MG63 (cell line): Measurements from ENCODE around the gene TMEM14A. TPM values are rescaled to one million over a fixed set of nuclear protein-coding genes. Genes with fewer than 3 reads are reported as not detected.
"Not testable (repeated sequence)": the region's sequence is repeated elsewhere in the genome, so short reads cannot be mapped to it uniquely, and the experiment has no call there.

Experiments used
- DNase-seq: peaks from one replicate; pipeline ENCODE4 v3.0.0-alpha.2; 2020
- H3K27me3 ChIP-seq: fragments of 250-450 bp; sonication (Bioruptor Pico); 2 replicates; pipeline ENCODE4 v1.5.1; 2020; ENCODE audit warnings: mild to moderate bottlenecking, moderate library complexity
- H3K36me3 ChIP-seq: fragments of 250-450 bp; sonication (Bioruptor Pico); 2 replicates; pipeline ENCODE4 v1.5.1; 2020; ENCODE audit warnings: mild to moderate bottlenecking, moderate library complexity
- H3K4me3 ChIP-seq: fragments of 250-450 bp; sonication (Bioruptor Pico); 2 replicates; pipeline ENCODE4 v1.5.1; 2020; ENCODE audit warnings: mild to moderate bottlenecking, moderate library complexity
- H3K9me3 ChIP-seq: fragments of 250-450 bp; sonication (Bioruptor Pico); 2 replicates; pipeline ENCODE4 v1.5.1; 2020; ENCODE audit warnings: mild to moderate bottlenecking, moderate library complexity
- total RNA-seq: library from RNA; depleted of rRNA; stranded (reverse); fragments of >200 nt; shearing (Covaris generic); gene quantifications from 2 replicates; pipeline ENCODE4 v1.2.3, GENCODE V29; 2014; ENCODE audit warnings: low replicate concordance

TMEM14A gene
- total RNA-seq, 1 experiment from 2014 or later, result 279 TPM

- H3K9me3 ChIP-seq, result no peaks in the 10 kb centered on the region
- no peaks in the 10 kb centered on the region for H3K27me3 ChIP-seq
- peak; percentile 61 for DNase-seq
- H3K36me3 ChIP-seq, result peaks cover 24% of the 10 kb centered on the region
- no peak overlapping the region for H3K4me3 ChIP-seq
Observed at GRCh38 chr6:52672412-52673025, 1.6 kb downstream of the TMEM14A start.

DNA sequence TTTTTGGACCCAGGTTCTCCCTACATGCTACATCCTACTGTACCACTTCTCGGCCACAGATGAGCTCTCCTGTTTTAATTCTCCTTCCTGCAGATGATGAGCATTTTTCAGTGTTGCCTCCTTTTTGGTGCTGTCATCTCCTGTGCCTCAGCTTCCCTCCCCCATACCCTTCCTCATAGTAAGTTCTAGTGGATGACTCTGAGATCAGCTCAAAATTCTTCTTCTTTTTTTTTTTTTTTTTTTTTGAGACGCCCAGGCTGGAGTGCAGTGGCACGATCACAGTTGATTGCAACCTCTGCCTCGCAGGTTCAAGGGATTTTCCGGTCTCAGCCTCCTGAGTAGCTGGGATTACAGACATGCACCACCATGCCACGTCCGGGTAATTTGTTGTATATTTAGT, 3.8 kb downstream of the TMEM14A start:
- DNase-seq, result no peak
- Histone ChIP-seq H3K4me3 (no peak overlapping the region), H3K27me3 (no peaks in the 10 kb centered on the region), H3K9me3 (no peaks in the 10 kb centered on the region), H3K36me3 (peaks cover 18% of the 10 kb centered on the region)

- Histone ChIP-seq H3K36me3 (peaks cover 20% of the 10 kb centered on the region), H3K4me3 (no peak overlapping the region), H3K9me3 (no peaks in the 10 kb centered on the region), H3K27me3 (no peaks in the 10 kb centered on the region)
- DNase-seq, result no peak
Observed at GRCh38 chr6:52675372-52675771, 4.5 kb downstream of the TMEM14A start.

- not testable (repeated sequence) for H3K9me3 ChIP-seq, DNase-seq, H3K27me3 ChIP-seq, H3K4me3 ChIP-seq
- peaks cover 24% of the 10 kb centered on the region for H3K36me3 ChIP-seq
Observed at GRCh38 chr6:52676631-52677030, 5.7 kb downstream of the TMEM14A start.

- no peak overlapping the region for H3K4me3 ChIP-seq
- H3K9me3 ChIP-seq, result no peaks in the 10 kb centered on the region
- H3K36me3 ChIP-seq, result peaks cover 51% of the 10 kb centered on the region
- no peak for DNase-seq
- no peaks in the 10 kb centered on the region for H3K27me3 ChIP-seq
Observed at GRCh38 chr6:52681416-52681815, 10.5 kb downstream of the TMEM14A start.

GRCh38 chr6:52686878-52687699, 16.2 kb downstream of the TMEM14A start:
- peaks cover 28% of the 10 kb centered on the region for H3K36me3 ChIP-seq
- H3K27me3 ChIP-seq, result no peaks in the 10 kb centered on the region
- DNase-seq, result no peak
- no peak overlapping the region for H3K4me3 ChIP-seq
- H3K9me3 ChIP-seq, result no peaks in the 10 kb centered on the region

- peaks cover 7% of the 10 kb centered on the region for H3K36me3 ChIP-seq
- H3K9me3 ChIP-seq, result no peaks in the 10 kb centered on the region
- no peak overlapping the region for H3K4me3 ChIP-seq
- no peaks in the 10 kb centered on the region for H3K27me3 ChIP-seq
- DNase-seq, result no peak
Observed at GRCh38 chr6:52689857-52690256, 18.9 kb downstream of the TMEM14A start.

DNA sequence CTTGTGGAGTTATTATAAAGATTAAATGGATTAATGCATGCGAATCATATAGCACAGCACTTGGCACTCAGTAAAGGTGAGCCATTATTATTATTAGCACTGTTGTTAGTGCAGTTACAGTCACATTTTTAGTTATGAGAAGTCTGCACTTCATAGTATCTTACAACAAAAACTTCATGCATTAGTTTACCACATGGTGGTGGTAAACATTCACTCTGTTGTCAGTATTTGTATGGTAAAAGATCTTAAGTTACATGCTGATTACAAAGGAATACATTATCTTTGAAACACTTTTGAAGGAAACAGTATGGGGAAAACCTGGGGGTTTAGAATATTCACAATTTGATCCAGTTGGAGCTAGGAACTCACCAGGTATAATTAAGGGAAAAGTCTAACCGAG, 20.8 kb downstream of the TMEM14A start:
- Histone ChIP-seq H3K4me3 (no peak overlapping the region), H3K36me3 (no peaks in the 10 kb centered on the region), H3K27me3 (0 out of 2 replicates have a peak, but pooled peaks cover 2% of the 10 kb centered on the region), H3K9me3 (no peaks in the 10 kb centered on the region)
- DNase-seq, result no peak

DNA sequence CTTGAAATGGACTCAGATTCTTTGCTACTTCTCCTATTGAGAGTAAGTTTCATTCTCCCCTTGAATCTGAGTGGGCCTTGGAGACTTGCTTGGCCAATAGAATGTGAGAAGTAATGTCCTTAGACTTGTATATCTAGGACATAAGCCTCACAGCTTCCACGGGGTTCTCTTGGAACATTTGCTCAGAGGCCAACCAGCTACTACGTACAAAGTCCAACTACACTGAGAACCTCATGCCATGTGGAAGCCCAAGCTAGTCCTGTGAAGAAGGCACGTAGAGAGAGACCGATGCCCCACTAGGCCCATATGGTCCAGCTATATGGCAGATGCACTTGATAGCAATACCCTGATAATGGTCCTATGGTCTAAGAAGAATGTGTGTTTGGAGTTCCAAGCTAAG, 22.9 kb downstream of the TMEM14A start:
- no peak overlapping the region for H3K4me3 ChIP-seq

DNA sequence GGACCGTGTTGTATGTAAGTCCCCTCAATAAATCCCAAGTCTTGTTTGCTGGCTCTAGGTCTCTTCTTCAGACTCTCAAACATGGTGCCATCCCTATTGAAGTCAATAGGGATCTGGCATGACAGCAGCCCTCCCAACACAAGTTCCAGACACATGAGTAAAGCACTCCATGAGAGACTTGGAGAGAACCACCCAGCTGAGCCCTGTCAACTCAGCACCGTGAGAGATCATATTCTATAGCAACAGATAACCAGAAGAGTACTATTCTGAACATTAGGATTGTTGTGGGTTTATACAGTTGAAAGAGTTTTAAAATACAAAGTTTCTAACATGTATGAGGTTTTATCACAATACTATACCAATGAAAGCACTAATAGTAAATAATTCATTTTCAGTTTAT, 23.5 kb downstream of the TMEM14A start:
- no peaks in the 10 kb centered on the region for H3K36me3 ChIP-seq
- H3K4me3 ChIP-seq, result no peak overlapping the region
- peaks cover 7% of the 10 kb centered on the region; the same call in 1 of the 2 replicates for H3K27me3 ChIP-seq
- no peaks in the 10 kb centered on the region for H3K9me3 ChIP-seq
- DNase-seq, result no peak

More for the DNA sequence above, 22.9 kb downstream of the TMEM14A start:
- no peaks in the 10 kb centered on the region for H3K36me3 ChIP-seq
- peaks cover 7% of the 10 kb centered on the region; the same call in 1 of the 2 replicates for H3K27me3 ChIP-seq
- H3K9me3 ChIP-seq, result no peaks in the 10 kb centered on the region
- DNase-seq, result no peak

DNA sequence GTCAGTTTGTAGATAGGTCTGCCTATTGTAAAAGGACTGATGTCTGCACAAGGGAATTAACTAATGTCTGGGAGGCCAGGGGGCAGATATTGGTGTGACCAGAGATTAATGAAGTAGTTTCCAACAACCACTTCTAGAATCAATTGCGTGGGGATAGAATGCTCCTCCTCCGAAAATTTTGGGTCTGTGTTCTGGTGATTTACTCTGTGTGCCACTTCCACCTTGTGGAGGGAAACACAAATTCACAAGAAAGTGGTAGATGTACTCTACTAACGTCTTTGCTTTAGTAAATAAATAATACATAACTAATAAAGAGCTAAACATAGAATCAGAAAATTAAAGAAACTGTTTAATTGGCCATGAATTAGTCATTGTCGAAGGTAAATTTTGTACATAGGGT, 25.5 kb downstream of the TMEM14A start:
- no peaks in the 10 kb centered on the region for H3K36me3 ChIP-seq

DNA sequence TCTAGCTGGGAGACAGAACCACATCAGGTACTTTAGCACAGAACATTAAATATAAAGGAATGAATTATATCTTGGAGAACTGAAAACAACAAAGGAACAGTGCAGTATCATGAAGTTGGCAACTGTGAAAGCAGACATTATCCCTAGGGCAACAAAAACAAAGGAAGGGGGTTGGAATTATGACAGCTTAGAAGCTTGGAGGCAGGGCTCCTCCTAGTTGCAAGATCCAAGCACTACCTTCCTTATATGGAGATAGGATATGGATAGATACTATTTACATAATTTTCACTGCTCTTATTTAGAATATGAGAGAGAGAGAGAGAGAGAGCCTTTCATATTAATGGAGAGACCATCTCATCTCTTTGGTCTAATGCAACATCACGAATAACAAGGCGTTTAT, 27.0 kb downstream of the TMEM14A start:
- H3K27me3 ChIP-seq, result peaks cover 15% of the 10 kb centered on the region
- H3K4me3 ChIP-seq, result no peak overlapping the region
- no peak for DNase-seq
- H3K9me3 ChIP-seq, result no peaks in the 10 kb centered on the region
- no peaks in the 10 kb centered on the region for H3K36me3 ChIP-seq

More for the DNA sequence above, 25.5 kb downstream of the TMEM14A start:
- DNase-seq, result no peak
- Histone ChIP-seq H3K27me3 (peaks cover 11% of the 10 kb centered on the region), H3K9me3 (no peaks in the 10 kb centered on the region), H3K4me3 (no peak overlapping the region)

DNA sequence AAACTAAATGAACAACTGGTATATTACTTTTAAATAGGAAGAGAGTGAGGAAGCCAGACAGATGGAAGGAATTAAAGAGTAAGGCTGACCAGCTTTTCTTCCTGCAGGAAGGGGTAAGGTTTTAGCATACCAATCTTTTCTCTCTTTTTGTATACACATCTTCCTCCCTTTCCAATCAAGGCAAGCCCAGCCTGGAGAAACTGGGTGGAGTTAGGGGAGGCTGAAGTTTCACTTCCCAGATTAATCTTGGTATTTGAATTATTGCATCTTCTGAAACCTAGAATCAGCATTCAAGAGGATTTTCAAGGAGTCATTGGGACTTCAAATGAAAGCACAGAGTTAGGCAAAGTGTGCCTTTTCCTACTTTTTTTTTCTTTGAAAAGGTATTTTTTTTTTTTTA, 33.1 kb downstream of the TMEM14A start:
- no peak for DNase-seq
- Histone ChIP-seq H3K27me3 (peaks cover 10% of the 10 kb centered on the region), H3K36me3 (no peaks in the 10 kb centered on the region), H3K9me3 (no peaks in the 10 kb centered on the region), H3K4me3 (no peak overlapping the region)

- H3K4me3 ChIP-seq, DNase-seq, H3K36me3 ChIP-seq, H3K9me3 ChIP-seq: not testable (repeated sequence)
- peaks cover 10% of the 10 kb centered on the region for H3K27me3 ChIP-seq
Observed at GRCh38 chr6:52704781-52705502, 34.0 kb downstream of the TMEM14A start.

DNA sequence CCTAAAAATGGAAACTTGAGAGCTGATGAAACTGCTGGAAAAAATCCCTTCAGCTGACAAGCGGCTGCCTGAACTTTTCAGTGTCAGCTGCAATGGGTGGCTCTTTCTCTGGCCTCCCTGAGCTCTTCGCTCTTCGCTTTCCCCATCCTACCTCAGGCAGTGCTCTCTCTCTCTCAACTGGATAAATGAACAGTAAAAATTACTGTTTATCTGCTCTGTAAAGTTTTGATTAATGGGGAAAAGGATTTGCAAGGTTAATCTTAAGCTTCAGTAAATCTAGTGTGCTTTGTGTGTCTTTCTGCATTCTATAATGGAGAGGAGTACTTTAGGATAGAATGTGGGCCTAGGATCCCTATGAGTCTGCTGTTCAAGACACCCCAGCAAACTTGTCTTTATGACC, 35.1 kb downstream of the TMEM14A start:
- H3K36me3 ChIP-seq, result no peaks in the 10 kb centered on the region
- H3K4me3 ChIP-seq, result no peak overlapping the region
- no peak for DNase-seq
- H3K27me3 ChIP-seq, result peaks cover 10% of the 10 kb centered on the region
- no peaks in the 10 kb centered on the region for H3K9me3 ChIP-seq

DNA sequence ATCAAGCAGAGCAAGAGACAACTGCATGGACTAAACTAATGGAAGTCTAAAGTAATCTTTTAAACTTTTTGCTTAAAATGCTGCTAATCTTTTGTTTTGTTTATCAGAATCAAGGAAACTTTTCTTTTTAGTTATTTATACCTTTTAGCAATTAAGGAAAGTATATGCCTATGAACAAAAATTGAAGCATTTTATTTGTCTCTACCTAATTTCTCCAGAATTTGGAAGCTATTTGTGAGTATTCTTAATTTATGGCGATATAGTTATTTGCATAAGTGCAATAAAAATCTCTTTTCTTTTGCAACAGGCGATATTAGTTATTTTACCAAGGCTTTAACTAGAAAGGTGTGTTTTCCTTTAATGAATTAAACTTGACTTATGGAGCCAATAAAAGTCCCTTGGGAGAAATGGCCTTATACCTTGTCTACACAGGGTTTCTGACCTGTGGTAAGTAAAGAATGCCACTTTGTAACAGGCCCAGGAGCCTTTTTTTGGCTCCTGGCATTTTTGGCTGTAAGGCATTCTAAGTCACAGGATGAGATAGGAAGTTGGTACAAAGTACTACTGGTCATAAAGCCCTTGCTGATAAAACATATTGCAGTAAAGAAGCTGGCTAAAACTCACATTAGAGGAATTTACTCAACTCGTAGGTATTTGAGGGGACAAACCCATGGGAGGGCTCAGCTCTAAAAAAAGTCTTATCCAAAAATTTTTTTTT, 37.2 kb downstream of the TMEM14A start:
- no peak for DNase-seq
- H3K4me3 ChIP-seq, result no peak overlapping the region
- peaks cover under 1% of the 10 kb centered on the region for H3K27me3 ChIP-seq
- no peaks in the 10 kb centered on the region for H3K36me3 ChIP-seq
- no peaks in the 10 kb centered on the region for H3K9me3 ChIP-seq

- Histone ChIP-seq H3K27me3 (no peaks in the 10 kb centered on the region), H3K36me3 (no peaks in the 10 kb centered on the region), H3K9me3 (no peaks in the 10 kb centered on the region), H3K4me3 (no peak overlapping the region)
- DNase-seq, result peak; percentile 43
Observed at GRCh38 chr6:52712136-52712535, 41.2 kb downstream of the TMEM14A start.
